NCI-H1105 treated with DMSO at 0.1 percent for 48 hours (cell line): ENCODE data around the gene METTL2B.

Source experiments
- DNase-seq: peaks from one replicate; lab custom pipeline; 2025; lab: John Stamatoyannopoulos, UW

METTL2B gene

DNA sequence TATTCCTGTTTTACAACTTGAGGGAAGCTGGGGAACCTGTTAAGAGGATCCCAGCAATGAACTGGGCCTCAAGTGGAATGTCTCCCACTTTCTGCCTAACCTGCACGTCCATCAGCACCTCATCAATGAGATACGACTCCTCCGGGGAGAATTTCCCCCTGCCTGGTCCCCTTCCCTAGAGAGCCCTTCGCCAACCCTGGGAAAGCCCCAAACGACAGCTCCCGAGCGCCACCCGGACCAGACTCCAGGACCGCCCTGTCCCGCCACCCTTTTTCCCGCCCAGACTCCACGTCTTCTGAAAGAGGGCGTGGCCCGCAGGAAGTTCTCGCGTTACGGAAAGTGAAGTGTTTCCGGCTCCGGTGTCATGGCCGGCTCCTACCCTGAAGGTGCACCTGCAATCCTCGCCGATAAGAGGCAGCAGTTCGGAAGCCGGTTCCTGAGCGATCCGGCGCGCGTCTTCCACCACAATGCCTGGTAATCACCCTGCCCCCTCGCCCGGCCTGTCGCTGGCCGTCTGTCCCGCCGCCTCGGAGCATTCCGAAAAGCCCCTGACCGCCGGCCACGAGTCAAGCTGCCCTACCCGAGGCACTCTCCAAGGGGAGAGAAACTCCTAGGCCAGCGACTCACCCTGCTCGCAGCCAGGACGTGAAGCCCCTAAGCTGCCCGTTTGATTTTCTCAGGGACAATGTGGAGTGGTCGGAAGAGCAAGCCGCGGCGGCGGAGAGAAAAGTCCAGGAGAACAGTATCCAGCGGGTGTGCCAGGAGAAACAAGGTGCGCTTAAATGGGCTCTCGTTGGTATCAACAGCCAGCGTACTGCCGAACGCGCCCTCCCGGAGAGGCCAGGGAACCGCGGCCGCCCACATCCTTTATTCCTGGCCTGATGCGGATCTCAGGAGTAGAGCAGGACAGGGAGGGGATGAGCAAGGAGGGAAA, at the start of gene METTL2B:
Gene METTL2B (plus strand): TSS at position 347 of the 934 bp plus-strand sequence. CDS start 18 bp downstream, at position 365.
- DNase-seq: peak; percentile 93

DNA sequence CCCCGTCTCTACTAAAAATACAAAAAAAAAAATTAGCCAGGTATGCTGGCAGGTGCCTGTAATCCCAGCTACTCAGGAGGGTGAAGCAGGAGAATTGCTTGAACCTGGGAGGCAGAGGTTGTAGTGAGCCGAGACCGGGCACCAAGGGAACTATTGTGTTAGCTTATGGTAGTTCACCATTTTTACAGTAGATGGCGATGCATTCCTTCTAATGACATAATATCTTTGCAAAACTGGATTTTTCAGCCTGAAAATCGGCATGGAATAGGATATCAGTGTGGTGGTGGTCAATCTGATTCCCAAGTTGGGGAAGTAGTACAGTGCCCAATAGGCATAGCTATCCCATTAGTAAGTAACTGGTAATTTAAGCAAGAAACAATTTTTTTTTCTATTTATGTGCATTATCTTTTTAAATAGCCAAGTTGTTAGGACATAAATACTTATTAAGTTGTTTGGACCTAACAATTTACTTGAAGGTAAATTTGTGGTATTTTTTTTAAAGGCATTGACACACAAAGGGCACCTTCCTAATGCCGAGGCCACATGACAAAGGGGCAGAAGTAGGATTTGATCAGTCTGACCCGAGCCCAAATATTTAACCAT, 49.2 kb upstream of the METTL2B start:
- peak; percentile 63 for DNase-seq

- no peak for DNase-seq
Observed at GRCh38 chr7:128430207-128430606, 46.3 kb upstream of the METTL2B start.

DNA sequence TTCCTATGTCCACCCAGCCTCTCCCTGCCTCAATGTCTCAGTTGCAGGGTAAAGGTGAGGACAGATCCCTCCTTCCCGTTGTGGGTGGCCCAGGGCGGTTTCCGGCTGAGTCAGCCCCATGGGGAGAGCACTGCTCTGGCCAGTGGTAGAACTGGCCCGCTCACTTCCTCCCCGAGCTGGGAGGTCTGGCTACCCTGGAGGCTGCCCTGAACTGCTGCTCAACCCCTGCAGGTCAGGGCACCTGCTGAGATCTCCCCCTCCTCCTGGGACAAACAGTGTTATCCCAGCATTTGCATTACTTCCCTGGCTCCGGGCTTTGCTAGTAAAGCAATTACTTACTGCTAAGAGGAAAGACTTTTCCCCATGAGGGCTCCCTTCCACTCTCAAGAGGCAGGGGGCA, 45.3 kb upstream of the METTL2B start:
- no peak for DNase-seq

DNA sequence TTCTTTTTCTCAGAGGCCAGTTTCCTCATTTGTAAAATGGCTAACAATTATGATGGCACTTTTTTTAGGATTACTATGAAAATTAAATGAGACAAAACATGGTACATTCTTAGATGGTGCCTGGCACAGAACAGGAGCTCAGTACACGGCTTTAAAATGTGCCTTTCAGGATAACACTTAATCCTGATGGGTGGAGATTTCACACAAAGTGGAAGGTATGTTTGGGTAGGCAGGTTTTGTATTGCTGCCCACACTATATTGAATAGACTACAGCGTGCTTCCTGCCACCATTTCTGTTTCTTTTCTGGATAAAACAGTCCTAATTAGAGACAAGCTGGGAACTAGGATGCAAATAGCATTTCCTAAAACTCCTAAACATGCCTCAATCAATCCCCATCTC, 44.8 kb upstream of the METTL2B start:
- DNase-seq: no peak

DNA sequence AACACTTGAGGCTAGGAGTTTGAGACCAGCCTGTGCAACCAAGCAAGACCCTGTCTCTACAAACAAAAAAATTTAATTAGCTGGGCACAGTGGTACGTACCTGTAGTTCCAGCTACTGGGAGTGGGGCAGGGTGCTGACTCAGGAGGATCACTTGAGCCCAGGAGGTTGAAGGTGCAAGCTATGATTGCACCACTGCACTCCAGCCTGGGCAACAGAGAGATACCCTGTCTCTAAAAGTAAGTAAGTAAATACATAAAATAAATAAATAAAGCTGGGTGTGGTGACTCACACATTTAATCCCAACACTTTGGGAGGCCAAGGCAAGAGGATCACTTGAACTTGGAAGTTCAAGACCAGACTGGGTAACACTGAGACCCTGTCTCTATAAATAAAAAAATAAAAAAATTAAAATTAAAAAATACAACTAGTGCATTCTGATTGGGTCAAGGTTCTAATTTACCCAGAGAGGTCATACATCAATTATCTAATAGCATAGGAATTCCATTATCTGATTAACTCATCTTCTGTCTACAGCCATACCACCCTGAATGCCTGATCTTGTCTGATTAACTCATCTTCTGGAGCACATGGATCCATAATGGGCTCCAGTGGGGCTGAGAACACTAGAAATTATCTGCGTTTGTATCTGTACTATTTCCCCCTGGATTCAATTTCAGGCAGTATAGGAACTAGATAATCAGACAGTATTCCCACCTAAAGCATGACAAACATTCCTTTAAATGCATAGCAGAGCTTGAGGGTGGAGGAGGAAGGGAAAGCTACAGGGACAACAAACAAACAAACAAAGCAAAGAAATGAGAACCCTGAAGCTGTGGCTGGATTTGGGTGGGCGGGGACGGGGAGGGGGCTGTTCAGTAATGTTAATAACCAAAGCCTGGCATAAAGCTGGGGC, 41.9 kb upstream of the METTL2B start:
- no peak for DNase-seq

- DNase-seq: no peak
Observed at GRCh38 chr7:128435327-128435686, 41.2 kb upstream of the METTL2B start.

- no peak for DNase-seq
Observed at GRCh38 chr7:128437426-128438332, 38.9 kb upstream of the METTL2B start.

- no peak for DNase-seq
Observed at GRCh38 chr7:128442356-128442755, 34.2 kb upstream of the METTL2B start.

DNA sequence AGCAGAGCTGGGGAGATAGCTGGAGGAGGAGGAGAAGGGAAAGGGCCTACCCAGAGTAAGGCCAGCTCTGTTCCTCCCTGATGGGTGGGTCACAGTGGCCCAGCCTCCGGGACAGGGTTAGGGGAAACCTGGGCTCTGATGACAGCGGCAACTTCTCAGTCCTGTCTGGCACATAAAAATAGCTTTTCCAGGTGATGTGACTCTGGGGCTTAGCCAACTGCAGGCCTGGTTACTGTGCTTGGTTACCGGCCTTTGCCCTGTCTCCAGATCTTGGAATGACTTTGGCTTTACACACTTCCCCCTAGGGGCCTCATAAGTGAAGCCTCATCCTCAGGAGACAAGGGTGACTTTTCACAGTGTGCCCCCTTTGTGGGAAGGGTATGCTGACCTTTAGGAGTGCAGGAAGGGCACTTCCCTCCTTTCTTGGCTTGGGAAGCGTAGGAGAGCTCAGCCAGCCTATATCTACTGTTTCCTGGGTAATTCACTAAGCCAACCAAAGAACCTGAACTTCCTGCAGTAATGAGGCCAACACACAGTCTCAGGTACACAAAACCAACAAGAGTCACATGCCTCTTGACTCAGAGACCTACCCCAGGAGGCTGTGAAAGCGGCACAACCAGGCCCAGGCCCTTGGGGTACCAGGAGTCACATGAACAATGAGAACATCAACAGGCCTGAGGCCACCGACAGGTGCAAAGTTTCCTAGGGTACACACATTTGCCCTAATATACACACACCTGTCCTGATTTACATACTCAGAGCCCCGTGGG, 32.5 kb upstream of the METTL2B start:
- DNase-seq: no peak

GRCh38 chr7:128446306-128446705, 30.2 kb upstream of the METTL2B start:
- no peak for DNase-seq

GRCh38 chr7:128447941-128448564, 28.5 kb upstream of the METTL2B start:
- no peak for DNase-seq

DNA sequence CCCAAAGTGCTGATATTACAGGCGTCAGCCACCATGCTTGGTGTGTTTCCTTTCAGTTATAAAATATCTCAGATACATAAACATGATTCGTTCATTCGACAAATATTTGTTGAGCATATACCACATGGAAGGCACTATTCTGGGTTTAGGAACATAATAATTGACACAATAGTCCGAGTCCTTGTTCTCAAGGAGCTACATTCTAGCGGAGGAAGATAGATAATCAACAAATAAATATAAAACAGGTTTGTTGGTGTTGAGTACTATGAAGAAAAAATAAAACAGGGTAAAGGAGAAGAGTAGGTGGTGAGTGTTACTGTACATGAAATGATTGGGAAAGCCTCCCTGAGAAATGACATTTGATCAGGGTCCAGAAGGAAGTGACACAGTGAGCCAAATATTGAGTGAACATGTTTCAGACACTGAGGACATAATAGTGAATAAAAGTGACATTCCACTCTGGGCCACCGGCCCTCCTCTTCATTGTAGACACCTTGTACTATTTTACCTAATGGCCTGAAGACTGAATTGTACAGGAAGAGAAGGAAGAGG, 27.7 kb upstream of the METTL2B start:
- DNase-seq: no peak

DNA sequence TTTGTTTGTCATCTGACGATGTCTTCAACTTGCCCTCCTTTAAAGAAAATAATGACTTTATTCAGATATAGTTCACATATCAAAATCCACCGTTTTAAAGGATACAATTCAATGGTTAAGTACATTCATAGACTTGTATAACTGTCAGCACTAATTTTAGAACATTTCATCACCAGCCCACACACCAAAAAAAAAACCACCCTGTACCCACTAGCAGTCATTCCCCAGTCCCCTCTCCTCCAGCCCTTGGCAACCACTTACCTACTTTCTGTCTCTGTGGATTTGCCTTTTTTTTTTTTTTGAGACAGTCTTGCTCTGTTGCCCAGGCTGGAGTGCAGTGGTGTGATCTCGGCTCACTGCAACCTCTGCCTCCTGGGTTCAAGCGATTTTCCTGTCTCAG, 26.1 kb upstream of the METTL2B start:
- no peak for DNase-seq

DNA sequence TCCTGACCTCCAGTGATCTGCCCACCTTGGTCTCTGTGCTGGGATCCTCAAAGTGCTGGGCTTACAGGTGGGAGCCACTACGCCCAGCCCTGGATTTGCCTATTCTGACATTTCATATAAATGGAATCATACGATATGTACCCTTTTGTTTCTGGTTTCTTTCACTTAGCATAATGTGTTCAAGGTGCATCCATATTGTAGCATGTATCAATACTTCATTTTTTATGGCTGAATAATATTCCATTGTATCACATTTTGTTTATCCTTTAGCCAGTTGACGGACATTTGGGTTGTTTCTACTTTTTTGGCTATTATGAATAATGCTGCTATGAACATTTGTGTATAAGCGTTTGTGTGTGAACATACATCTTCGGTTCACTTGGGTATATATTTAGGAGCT, 25.6 kb upstream of the METTL2B start:
- DNase-seq: no peak

GRCh38 chr7:128452552-128452951, 24.0 kb upstream of the METTL2B start:
- DNase-seq: no peak

GRCh38 chr7:128453836-128454804, 22.4 kb upstream of the METTL2B start:
- no peak for DNase-seq

DNA sequence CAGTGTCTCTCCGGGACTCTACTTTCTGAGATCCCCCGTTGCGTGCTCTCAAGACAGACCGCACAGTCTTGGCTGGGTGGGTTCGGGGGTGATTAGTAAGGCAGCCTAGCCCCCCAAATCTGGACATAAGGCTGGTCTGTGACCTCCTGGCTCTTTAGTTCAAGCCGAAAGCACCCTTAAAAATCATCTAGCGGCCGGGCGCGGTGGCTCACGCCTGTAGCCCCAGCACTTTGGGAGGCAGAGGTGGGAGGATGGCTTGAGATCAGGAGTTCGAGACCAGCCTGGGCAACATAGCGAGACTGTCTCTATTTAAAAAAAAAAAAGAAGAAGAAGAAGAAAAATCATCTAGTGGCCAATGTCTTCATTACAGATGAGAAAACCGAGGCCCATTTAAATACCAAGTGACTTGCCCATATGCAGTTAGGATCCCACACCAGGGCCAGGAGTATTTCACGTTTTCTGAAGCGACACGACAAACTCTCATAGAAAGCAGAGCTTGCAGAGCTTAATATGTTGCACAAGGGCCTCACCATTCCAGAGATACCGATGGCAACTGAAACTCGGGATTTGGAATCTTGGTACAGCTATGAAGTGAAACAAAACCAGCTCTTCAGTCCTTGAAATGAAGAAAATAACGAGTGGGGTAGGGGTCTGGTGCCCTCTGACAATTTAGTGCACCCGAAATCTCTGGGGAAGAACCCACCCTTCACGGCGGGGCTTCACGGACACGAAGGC, 21.6 kb upstream of the METTL2B start:
- no peak for DNase-seq
